GM23248 (cell line): Measurements from ENCODE around the gene DUSP10. TPM values are rescaled to one million over a fixed set of nuclear protein-coding genes. Genes with fewer than 3 reads are reported as not detected.

Source experiments
- DNase-seq: peaks from one replicate; pipeline ENCODE4 v3.0.0-alpha.2; 2015
- H2AFZ ChIP-seq: fragments of 200-600 bp; sonication (generic); 2 replicates; pipeline ENCODE4 v1.6.1; 2016; ENCODE audit warnings: antibody characterized with exemption
- H3F3A ChIP-seq: fragments of 200-600 bp; sonication (generic); 2 replicates; pipeline ENCODE4 v1.6.1; 2016; ENCODE audit warnings: mild to moderate bottlenecking, antibody characterized with exemption, mixed run types; ENCODE audit not compliant: insufficient read depth
- H3K27ac ChIP-seq: fragments of 200-600 bp; sonication (generic); 2 replicates; pipeline ENCODE4 v1.5.1; 2016; ENCODE audit warnings: mild to moderate bottlenecking
- H3K27me3 ChIP-seq: fragments of 200-600 bp; sonication (generic); replicated peaks from 2 replicates; pipeline ENCODE4 v1.6.1; 2016; ENCODE audit warnings: mild to moderate bottlenecking; ENCODE audit not compliant: insufficient read depth
- H3K36me3 ChIP-seq: fragments of 200-600 bp; sonication (generic); 2 replicates; pipeline ENCODE4 v1.6.1; 2016; ENCODE audit warnings: low read depth, mild to moderate bottlenecking
- H3K4me1 ChIP-seq: fragments of 200-600 bp; sonication (generic); 2 replicates; pipeline ENCODE4 v1.6.1; 2016; ENCODE audit warnings: mild to moderate bottlenecking; ENCODE audit not compliant: insufficient read depth
- H3K4me2 ChIP-seq: fragments of 200-600 bp; sonication (generic); one replicate; pipeline ENCODE4 v1.6.1; 2016; ENCODE audit warnings: mild to moderate bottlenecking; ENCODE audit not compliant: unreplicated experiment
- H3K4me3 ChIP-seq: fragments of 200-600 bp; sonication (generic); 2 replicates; pipeline ENCODE4 v1.5.1; 2016; ENCODE audit warnings: mild to moderate bottlenecking
- H3K79me2 ChIP-seq: fragments of 200-600 bp; sonication (generic); 2 replicates; pipeline ENCODE4 v1.6.1; 2016; ENCODE audit warnings: mild to moderate bottlenecking; ENCODE audit not compliant: insufficient read depth
- H3K9ac ChIP-seq: fragments of 200-600 bp; sonication (generic); 2 replicates; pipeline ENCODE4 v1.6.1; 2016; ENCODE audit warnings: mild to moderate bottlenecking
- H3K9me2 ChIP-seq: fragments of 200-600 bp; sonication (generic); 2 replicates; pipeline ENCODE4 v1.6.1; 2016; ENCODE audit warnings: mixed run types, mild to moderate bottlenecking, moderate library complexity; ENCODE audit not compliant: insufficient read depth
- H3K9me3 ChIP-seq: fragments of 200-600 bp; sonication (generic); one replicate; pipeline ENCODE4 v1.6.1; 2017; ENCODE audit warnings: low read depth
- H4K20me1 ChIP-seq: fragments of 200-600 bp; sonication (generic); 2 replicates; pipeline ENCODE4 v1.6.0; 2016; ENCODE audit not compliant: insufficient read depth
- EZH2 ChIP-seq: fragments of 200-600 bp; sonication (generic); IDR thresholded peaks from 2 replicates; pipeline ENCODE4 v1.6.1; 2018; ENCODE audit warnings: antibody characterized with exemption, mild to moderate bottlenecking; ENCODE audit not compliant: insufficient read depth, poor library complexity, severe bottlenecking
- EZH2phosphoT487 ChIP-seq: fragments of 200-600 bp; sonication (generic); IDR thresholded peaks from 2 replicates; pipeline ENCODE4 v1.6.1; 2018; ENCODE audit warnings: antibody characterized with exemption, moderate library complexity, mild to moderate bottlenecking, low read depth; ENCODE audit not compliant: insufficient read depth
- WGBS, 2 experiments: methylation state at CpG; one replicate each; pipeline ENCODE4 v1.1.6; 2015 to 2017; ENCODE audit warnings: low lambda C conversion rate in 2 of 2, low coverage in 1 of 2; ENCODE audit errors: missing lambda C conversion rate in 2 of 2; 5-methylcytosine and 5-hydroxymethylcytosine counted together
- in situ Hi-C: fragments of 300-500 bp; cut with MboI; formaldehyde crosslinking; loops from 2 replicates; pipeline ENCODE4 v1.15.0; 2020
- polyA plus RNA-seq: library from polyadenylated mRNA; unstranded; fragments of >200 nt; fragmentation: Nextera tagmentation; extraction: Ambion mirVana; gene quantifications from 2 replicates; pipeline ENCODE4 v1.2.1, GENCODE V29; 2016
- total RNA-seq: library from RNA; depleted of rRNA; stranded (reverse); fragments of >200 nt; shearing (Covaris generic); gene quantifications from 2 replicates; pipeline ENCODE4 v1.2.3, GENCODE V29; 2014

Gene DUSP10
- total and polyA plus RNA-seq, 2 experiments from 2014 or later = 10.5 to 16.4 TPM

DNA sequence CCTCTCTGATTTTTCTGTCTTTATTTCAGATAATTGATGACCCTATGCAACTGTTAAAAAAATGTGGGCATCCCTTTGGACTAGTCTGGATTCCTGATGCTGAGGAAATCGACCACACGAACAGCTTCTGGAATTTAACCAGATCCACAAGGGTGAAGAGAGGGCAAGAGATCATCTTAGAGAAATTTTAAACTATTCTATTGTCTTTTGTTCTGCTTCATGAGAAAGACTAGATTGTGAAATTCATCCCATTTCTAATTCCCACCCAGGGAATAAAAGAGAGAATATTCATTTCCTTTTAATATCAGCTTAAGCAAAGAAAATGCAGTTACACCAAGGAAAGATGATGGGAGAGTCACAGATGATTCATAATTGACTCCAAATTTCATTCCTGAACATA, 71.8 kb downstream of the DUSP10 start:
- Histone ChIP-seq H3K4me3 (no peak overlapping the region), H3K9ac (no peak overlapping the region), H4K20me1 (no peaks in the 10 kb centered on the region), H3F3A (peaks cover 19% of the 10 kb centered on the region), H3K9me3 (no peaks in the 10 kb centered on the region), H3K9me2 (no peaks in the 10 kb centered on the region), H3K36me3 (no peaks in the 10 kb centered on the region), H3K4me1 (peaks cover 38% of the 10 kb centered on the region), H3K27ac (no peak overlapping the region), H3K79me2 (no peaks in the 10 kb centered on the region), H2AFZ (no peak overlapping the region), H3K27me3 (no peaks in the 10 kb centered on the region), H3K4me2 (peak overlapping the region; percentile 49)
- 11% methylated on average over 2 of the region's 2 CpGs for WGBS, 2 experiments
- in situ Hi-C loops = no loop called here
- peak; percentile 36 for DNase-seq
- TF ChIP-seq EZH2phosphoT487 = no peak
- no peak for TF ChIP-seq EZH2

DNA sequence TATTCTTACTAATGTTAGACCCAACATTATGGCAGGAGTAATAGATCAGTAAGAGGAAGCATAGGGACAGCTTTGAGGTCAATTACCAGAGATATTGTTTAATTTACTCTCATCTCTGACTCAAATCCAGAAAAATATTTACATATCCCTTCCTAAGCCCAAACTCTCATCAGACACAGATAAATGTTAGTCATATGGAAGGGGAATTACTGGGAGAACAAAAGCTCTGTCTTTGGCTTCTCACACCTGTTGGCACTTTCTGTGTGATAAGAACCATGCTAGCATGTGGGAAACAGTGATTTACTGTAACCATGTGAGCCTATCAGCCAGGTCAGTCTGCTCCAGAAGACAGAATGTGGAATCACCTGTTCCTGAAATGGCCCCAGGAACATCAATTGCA, 72.4 kb downstream of the DUSP10 start:
- Histone ChIP-seq H3K9ac (no peak overlapping the region), H3K9me3 (no peaks in the 10 kb centered on the region), H3K36me3 (no peaks in the 10 kb centered on the region), H3K27ac (no peak overlapping the region), H3K9me2 (no peaks in the 10 kb centered on the region), H3K4me3 (no peak overlapping the region), H3F3A (peaks cover 19% of the 10 kb centered on the region), H3K4me2 (no peak overlapping the region), H3K79me2 (no peaks in the 10 kb centered on the region), H4K20me1 (no peaks in the 10 kb centered on the region), H2AFZ (no peak overlapping the region), H3K27me3 (no peaks in the 10 kb centered on the region), H3K4me1 (peaks cover 38% of the 10 kb centered on the region)
- in situ Hi-C loops = no loop called here
- TF ChIP-seq EZH2 = no peak
- TF ChIP-seq EZH2phosphoT487 = no peak
- no peak for DNase-seq

DNA sequence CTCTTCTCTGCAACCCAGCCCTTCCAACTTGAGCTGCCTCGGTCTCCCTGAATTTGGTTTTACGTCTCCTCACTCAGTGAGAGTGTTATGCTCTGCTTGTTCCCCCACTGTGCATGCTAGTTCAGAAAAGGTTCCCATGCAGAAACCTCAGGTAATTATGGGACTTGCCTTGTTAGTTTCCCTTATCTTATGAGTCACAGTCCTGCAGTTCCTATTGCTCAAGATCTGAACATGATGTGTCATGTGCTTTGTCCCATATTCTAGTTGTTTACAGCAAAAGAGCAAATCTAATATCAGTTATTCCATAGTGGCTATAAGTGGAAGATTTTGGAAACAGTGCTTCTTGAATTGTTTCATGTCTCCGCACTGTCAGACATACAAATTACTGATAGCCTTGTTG, 74.4 kb downstream of the DUSP10 start:
- Histone ChIP-seq H3K9me2 (no peaks in the 10 kb centered on the region), H3K9me3 (no peaks in the 10 kb centered on the region), H3K36me3 (no peaks in the 10 kb centered on the region), H3K79me2 (no peaks in the 10 kb centered on the region), H3K4me3 (no peak overlapping the region), H3K9ac (no peak overlapping the region), H4K20me1 (no peaks in the 10 kb centered on the region), H3K4me1 (peaks cover 38% of the 10 kb centered on the region), H3K4me2 (peak overlapping the region; percentile 22), H2AFZ (no peak overlapping the region), H3K27me3 (no peaks in the 10 kb centered on the region), H3F3A (peaks cover 19% of the 10 kb centered on the region), H3K27ac (no peak overlapping the region)
- TF ChIP-seq EZH2 (no peak), EZH2phosphoT487 (no peak)
- DNase-seq = peak; percentile 80
- 80 to 88% methylated on average over 3 of the region's 3 CpGs for WGBS, 2 experiments
- in situ Hi-C loops = no loop called here

DNA sequence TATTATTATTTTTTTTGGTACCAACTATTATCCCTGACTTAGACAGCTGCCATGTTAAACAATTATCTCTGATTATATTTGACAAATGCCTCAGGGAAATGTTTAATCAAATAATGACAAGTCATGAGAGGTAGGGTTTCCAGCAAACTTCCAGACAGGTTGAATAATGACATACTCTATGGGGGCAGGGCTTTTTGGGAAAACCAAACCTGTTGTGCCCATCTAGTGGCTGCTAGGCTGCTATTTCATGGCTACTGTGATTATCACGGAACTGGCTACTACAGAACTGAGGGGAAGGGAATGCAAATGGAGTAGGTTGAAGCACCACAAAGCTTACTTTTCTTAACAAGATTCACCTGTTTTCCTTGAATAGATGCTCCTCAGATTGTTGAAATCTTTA, 77.6 kb downstream of the DUSP10 start:
- Histone ChIP-seq H2AFZ (no peak overlapping the region), H3K4me3 (no peak overlapping the region), H3K9me3 (no peaks in the 10 kb centered on the region), H3K4me1 (peaks cover 12% of the 10 kb centered on the region), H3K9me2 (no peaks in the 10 kb centered on the region), H3K27ac (no peak overlapping the region), H3F3A (no peaks in the 10 kb centered on the region), H3K4me2 (no peak overlapping the region), H3K9ac (no peak overlapping the region), H3K79me2 (no peaks in the 10 kb centered on the region), H3K36me3 (no peaks in the 10 kb centered on the region), H3K27me3 (no peaks in the 10 kb centered on the region), H4K20me1 (no peaks in the 10 kb centered on the region)
- DNase-seq = no peak
- in situ Hi-C loops = no loop called here
- TF ChIP-seq EZH2phosphoT487 = no peak
- TF ChIP-seq EZH2 = no peak
- whole genome bisulfite sequencing, 2 experiments = 44 to 50% methylated on average over 1 of the region's 1 CpG

DNA sequence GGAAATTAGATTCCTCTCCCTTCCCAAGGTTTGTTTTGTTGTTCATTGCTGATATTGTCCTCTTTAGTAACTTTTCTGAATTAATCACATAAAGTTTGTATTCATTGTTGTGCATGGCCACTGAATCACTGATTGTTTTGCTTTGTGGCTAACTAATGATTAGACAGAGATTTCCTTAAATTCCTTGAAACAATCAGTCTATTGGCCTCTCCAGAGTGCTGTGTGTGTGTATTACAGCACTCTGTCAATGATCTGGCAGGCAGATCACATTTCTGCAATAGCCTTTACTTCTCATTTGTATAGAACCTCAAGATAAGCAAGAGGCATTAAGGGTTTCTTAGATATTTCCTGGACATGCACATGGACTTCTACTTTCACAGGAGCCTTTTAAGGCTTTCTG, 78.6 kb downstream of the DUSP10 start:
- no peaks in the 10 kb centered on the region for H3F3A ChIP-seq
- no peaks in the 10 kb centered on the region for H3K36me3 ChIP-seq
- H4K20me1 ChIP-seq = no peaks in the 10 kb centered on the region
- no peak overlapping the region for H3K9ac ChIP-seq
- no peaks in the 10 kb centered on the region for H3K79me2 ChIP-seq
- no peaks in the 10 kb centered on the region for H3K9me3 ChIP-seq
- TF ChIP-seq EZH2phosphoT487 = no peak
- no peak overlapping the region for H3K27ac ChIP-seq
- peaks cover 12% of the 10 kb centered on the region for H3K4me1 ChIP-seq
- H3K4me3 ChIP-seq = no peak overlapping the region
- no peaks in the 10 kb centered on the region for H3K27me3 ChIP-seq
- no peak overlapping the region for H3K4me2 ChIP-seq
- in situ Hi-C loops = no loop called here
- H2AFZ ChIP-seq = no peak overlapping the region
- H3K9me2 ChIP-seq = no peaks in the 10 kb centered on the region
- no peak for DNase-seq
